Ishikawa (cell line): ENCODE data around the gene LIMCH1.

Experiments used
- CEBPB ChIP-seq: IDR thresholded peaks from 2 replicates; pipeline ENCODE4 v1.6.1; 2012
- EP300 ChIP-seq: IDR thresholded peaks from 2 replicates; pipeline ENCODE4 v1.6.1; 2012; ENCODE audit warnings: borderline replicate concordance
- FOXM1 ChIP-seq: IDR thresholded peaks from 2 replicates; pipeline ENCODE4 v1.6.1; 2012; ENCODE audit warnings: low read depth, borderline replicate concordance
- MAX ChIP-seq: IDR thresholded peaks from 2 replicates; pipeline ENCODE4 v1.6.1; 2012
- NFIC ChIP-seq: IDR thresholded peaks from 2 replicates; pipeline ENCODE4 v1.6.1; 2012
- REST ChIP-seq: IDR thresholded peaks from 2 replicates; pipeline ENCODE4 v1.6.1; 2012; ENCODE audit warnings: low read depth, mild to moderate bottlenecking
- TAF1 ChIP-seq: IDR thresholded peaks from 2 replicates; pipeline ENCODE4 v1.6.1; 2012; ENCODE audit warnings: low read depth, mild to moderate bottlenecking
- TCF12 ChIP-seq: IDR thresholded peaks from 2 replicates; pipeline ENCODE4 v1.6.1; 2012; ENCODE audit warnings: low read depth
- USF1 ChIP-seq: IDR thresholded peaks from 2 replicates; pipeline ENCODE4 v1.6.1; 2012
- YY1 ChIP-seq: IDR thresholded peaks from 2 replicates; pipeline ENCODE4 v1.6.1; 2012; ENCODE audit warnings: low read depth

GRCh38 chr4:41679991-41680390 is 142.0 kb downstream of the LIMCH1 start:
- no peak for TF ChIP-seq MAX
- no peak for TF ChIP-seq CEBPB
- no peak for TF ChIP-seq EP300
- TF ChIP-seq TAF1 = no peak
- no peak for TF ChIP-seq USF1
- TF ChIP-seq FOXM1 = no peak
- no peak for TF ChIP-seq REST
- no peak for TF ChIP-seq TCF12
- TF ChIP-seq YY1 = no peak
- no peak for TF ChIP-seq NFIC
